ENCODE measurements around the gene LAMC2. TPM values are rescaled to one million over a fixed set of nuclear protein-coding genes. Genes with fewer than 3 reads are reported as not detected.

Gene LAMC2
- total RNA-seq, 2 donors from 2014 or later = 0.54 to 4.5 TPM

- H3K27ac ChIP-seq = no peak overlapping the region
- H3K4me1 ChIP-seq (ENCODE audit: control insufficient read depth in 1 of 2, low read depth in 2 of 2) = peaks cover 4 to 14% of the 10 kb centered on the region in 2 donors
- ATAC-seq (ENCODE audit: insufficient number of reproducible peaks, low FRiP score, low read depth) (no peak), DNase-seq (ENCODE audit: low spot score) (no peak)
- no peak for TF ChIP-seq CTCF (IDR thresholded peaks at IDR 0.05)
- no peak overlapping the region for H3K4me3 ChIP-seq
- H3K9me3 ChIP-seq = no peaks in the 10 kb centered on the region
- H3K27me3 ChIP-seq (replicated peaks; ENCODE audit: insufficient read depth) = no peaks in the 10 kb centered on the region
- H3K36me3 ChIP-seq = no peaks in the 10 kb centered on the region
Measured at GRCh38 chr1:183233113-183233512, 47.0 kb downstream of the LAMC2 start.

DNA sequence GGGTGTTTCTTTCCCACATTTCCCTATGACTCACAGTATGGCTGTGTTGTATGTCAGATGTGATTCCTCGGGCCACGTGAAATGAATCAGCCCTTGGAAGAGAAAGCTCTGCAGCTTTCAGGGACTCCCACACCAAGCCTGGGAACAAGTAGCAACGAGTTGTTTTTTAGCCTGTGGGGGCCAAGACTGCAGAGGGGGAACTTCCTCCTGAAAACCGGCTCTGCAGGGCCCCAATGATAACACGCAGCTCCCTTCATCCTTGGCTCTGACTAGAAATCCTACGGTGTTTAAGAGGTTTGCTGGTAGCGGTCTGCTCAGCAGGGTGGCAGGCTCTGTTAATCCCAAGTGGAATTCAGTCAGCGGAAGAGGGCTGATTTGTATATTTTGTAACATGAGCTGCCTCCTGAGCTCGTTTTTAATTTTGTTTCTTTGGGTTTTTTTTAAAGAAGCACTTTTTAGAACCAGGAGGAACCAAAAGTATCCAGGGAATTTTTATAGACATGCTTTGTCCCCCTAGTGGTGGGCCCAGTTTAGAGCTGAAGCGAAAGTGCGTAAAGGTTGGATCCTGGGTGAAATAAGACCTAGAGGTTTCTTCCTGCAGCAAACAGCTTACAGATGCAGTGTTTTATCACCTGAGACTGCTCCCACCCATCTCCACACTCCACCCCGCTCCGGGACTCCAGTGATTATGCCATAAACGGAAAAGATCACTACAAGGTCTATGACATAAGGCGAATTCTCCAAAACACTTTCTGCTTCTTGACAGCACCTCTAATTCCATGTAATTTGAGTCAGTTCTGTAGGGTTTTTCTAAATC is 48.8 kb downstream of the LAMC2 start:
- Histone ChIP-seq H3K9me3 (no peaks in the 10 kb centered on the region), H3K27me3 (replicated peaks; ENCODE audit: insufficient read depth) (no peaks in the 10 kb centered on the region), H3K4me1 (ENCODE audit: control insufficient read depth in 1 of 2, low read depth in 2 of 2) (peaks cover 4 to 14% of the 10 kb centered on the region in 2 donors), H3K27ac (peak overlapping the region; percentile 73 to 75), H3K4me3 (peak overlapping the region; percentile 74), H3K36me3 (no peaks in the 10 kb centered on the region)
- DNase-seq (ENCODE audit: low spot score) (peak; percentile 73), ATAC-seq (ENCODE audit: insufficient number of reproducible peaks, low FRiP score, low read depth) (peak; percentile 90)
- peak; percentile 80 for TF ChIP-seq CTCF (IDR thresholded peaks at IDR 0.05)

DNA sequence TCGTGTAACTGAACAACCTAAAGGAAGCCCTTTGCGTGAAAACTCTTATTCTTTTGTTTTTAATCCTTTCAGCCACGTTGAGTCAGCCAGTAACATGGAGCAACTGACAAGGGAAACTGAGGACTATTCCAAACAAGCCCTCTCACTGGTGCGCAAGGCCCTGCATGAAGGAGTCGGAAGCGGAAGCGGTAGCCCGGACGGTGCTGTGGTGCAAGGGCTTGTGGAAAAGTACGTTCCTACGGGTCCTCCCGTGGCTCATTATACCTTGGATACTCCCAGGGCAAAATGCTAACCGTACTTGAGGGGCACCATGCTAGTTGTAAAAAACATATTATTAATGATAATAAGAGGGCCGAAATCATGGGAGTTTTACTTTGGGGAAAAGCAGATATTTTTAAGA is 49.4 kb downstream of the LAMC2 start:
- Histone ChIP-seq H3K27me3 (replicated peaks; ENCODE audit: insufficient read depth) (no peaks in the 10 kb centered on the region), H3K27ac (peak overlapping the region; percentile 73 to 75), H3K36me3 (no peaks in the 10 kb centered on the region), H3K9me3 (no peaks in the 10 kb centered on the region), H3K4me3 (peak overlapping the region; percentile 74), H3K4me1 (ENCODE audit: control insufficient read depth in 1 of 2, low read depth in 2 of 2) (peaks cover 4 to 14% of the 10 kb centered on the region in 2 donors)
- DNase-seq (ENCODE audit: low spot score) (no peak), ATAC-seq (ENCODE audit: insufficient number of reproducible peaks, low FRiP score, low read depth) (no peak)
- TF ChIP-seq CTCF (IDR thresholded peaks at IDR 0.05) = no peak

GRCh38 chr1:183236158-183236725 is 50.2 kb downstream of the LAMC2 start:
- DNase-seq (ENCODE audit: low spot score) (no peak), ATAC-seq (ENCODE audit: insufficient number of reproducible peaks, low FRiP score, low read depth) (no peak)

More at GRCh38 chr1:183236158-183236725, 50.2 kb downstream of the LAMC2 start:
- Histone ChIP-seq H3K4me1 (ENCODE audit: control insufficient read depth in 1 of 2, low read depth in 2 of 2) (peaks cover 4 to 15% of the 10 kb centered on the region in 2 donors), H3K27ac (no peak overlapping the region), H3K9me3 (no peaks in the 10 kb centered on the region), H3K4me3 (no peak overlapping the region), H3K27me3 (replicated peaks; ENCODE audit: insufficient read depth) (no peaks in the 10 kb centered on the region), H3K36me3 (no peaks in the 10 kb centered on the region)
- TF ChIP-seq CTCF (IDR thresholded peaks at IDR 0.05) = no peak

Data from thoracic aorta (tissue), 2 donors.